CD4-positive, alpha-beta T cell treated with Interleukin-6 at 100 ng/mL for 8 hours (primary cell): Measurements from ENCODE around the gene DNAJC12.
"Not testable (repeated sequence)": the region's sequence is repeated elsewhere in the genome, so short reads cannot be mapped to it uniquely, and the experiment has no call there.

ENCODE experiments used
- DNase-seq: peaks from one replicate; pipeline ENCODE4 v3.0.0-alpha.2; 2020; ENCODE audit warnings: mixed read lengths, low spot score

Gene DNAJC12

GRCh38 chr10:67762567-67762966 lies 75.4 kb downstream of the DNAJC12 start:
- not testable (repeated sequence) for DNase-seq

GRCh38 chr10:67760272-67760671 lies 77.7 kb downstream of the DNAJC12 start:
- DNase-seq: no peak
